ENCODE measurements around the gene MITF.

MITF gene

GRCh38 chr3:69929019-69929418, 189.8 kb downstream of the MITF start:
- no peak for TF ChIP-seq CTCF (IDR thresholded peaks at IDR 0.05; ENCODE audit: extremely low read depth, missing control alignments)
- DNase-seq (ENCODE audit: low spot score): no peak

GRCh38 chr3:69930564-69930963, 191.3 kb downstream of the MITF start:
- no peak for TF ChIP-seq CTCF (IDR thresholded peaks at IDR 0.05; ENCODE audit: extremely low read depth, missing control alignments)
- DNase-seq (ENCODE audit: low spot score): no peak

DNA sequence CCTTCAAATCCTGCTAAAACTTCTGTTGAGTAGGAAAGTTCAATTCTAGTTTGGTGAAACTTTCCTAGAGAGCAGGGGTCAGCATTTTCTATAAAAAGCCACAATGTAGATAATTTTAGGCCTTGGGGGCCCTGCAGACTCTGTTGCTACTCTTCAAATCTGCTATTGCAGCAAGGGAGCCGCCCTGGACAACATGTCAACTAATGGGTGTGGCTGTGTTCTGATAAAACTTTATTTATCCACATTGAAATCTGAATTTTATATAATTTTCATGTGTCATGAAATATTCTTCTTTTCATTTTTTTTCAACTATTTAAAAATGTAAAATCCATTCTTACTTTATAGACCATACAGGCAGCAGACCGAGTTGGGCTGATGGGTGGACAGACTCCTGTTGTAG, 192.8 kb downstream of the MITF start:
- TF ChIP-seq CTCF (IDR thresholded peaks at IDR 0.05; ENCODE audit: extremely low read depth, missing control alignments): no peak
- DNase-seq (ENCODE audit: low spot score): no peak

DNA sequence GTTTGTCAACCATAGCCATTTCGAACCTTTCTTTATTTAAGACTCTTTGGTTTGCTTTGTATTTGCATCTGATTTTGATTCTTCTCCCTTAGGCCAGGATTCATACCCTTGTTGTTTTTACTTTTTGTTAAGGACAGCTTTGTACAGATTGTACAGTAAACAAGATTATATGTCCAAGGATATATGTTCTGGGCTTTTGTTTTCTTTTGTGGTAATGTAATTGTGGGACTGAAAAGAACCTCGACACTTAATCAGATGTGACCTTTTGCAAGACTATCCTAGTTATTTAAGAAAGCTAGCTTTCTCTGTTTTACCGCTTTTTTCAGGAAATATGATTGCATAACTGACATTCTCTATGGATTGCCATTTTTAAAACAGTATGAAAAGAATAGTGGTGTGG, 193.2 kb downstream of the MITF start:
- TF ChIP-seq CTCF (IDR thresholded peaks at IDR 0.05; ENCODE audit: extremely low read depth, missing control alignments): no peak
- no peak for DNase-seq (ENCODE audit: low spot score)

- no peak for TF ChIP-seq CTCF (IDR thresholded peaks at IDR 0.05; ENCODE audit: extremely low read depth, missing control alignments)
- no peak for DNase-seq (ENCODE audit: low spot score)
Observed at GRCh38 chr3:69934398-69934797, 195.1 kb downstream of the MITF start.

GRCh38 chr3:69936266-69936665, 197.0 kb downstream of the MITF start:
- no peak for TF ChIP-seq CTCF (IDR thresholded peaks at IDR 0.05; ENCODE audit: extremely low read depth, missing control alignments)
- DNase-seq (ENCODE audit: low spot score): no peak

DNA sequence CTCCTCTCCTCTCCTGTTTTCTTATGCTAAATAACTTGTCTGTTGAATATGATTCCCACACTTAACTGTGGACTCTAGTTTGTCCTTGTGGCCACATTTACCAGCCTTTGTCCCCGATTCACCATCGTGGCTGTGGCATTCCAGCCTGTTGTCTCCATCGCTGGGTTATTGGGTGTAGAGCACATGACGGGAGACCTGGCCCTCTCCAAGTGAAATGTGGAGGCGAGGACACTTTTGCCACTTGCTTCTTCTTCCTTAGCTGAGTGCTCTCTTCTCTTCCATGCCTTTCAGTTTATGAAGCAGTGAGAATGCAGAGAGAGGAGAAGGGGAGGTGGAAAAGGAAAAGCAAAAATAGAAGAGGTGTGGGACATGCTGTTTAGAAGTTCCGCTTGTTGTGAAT, 198.8 kb downstream of the MITF start:
- DNase-seq (ENCODE audit: low spot score): no peak
- no peak for TF ChIP-seq CTCF (IDR thresholded peaks at IDR 0.05; ENCODE audit: extremely low read depth, missing control alignments)

All from GM20000 (cell line).